ENCODE data around the gene CTNNA3.

- no peak for TF ChIP-seq CTCF (IDR thresholded peaks at IDR 0.05)
- no peak for TF ChIP-seq POLR2A (IDR thresholded peaks at IDR 0.05)
Measured at GRCh38 chr10:67115972-67116371, 580.0 kb downstream of the CTNNA3 start.

All from uterus (tissue), 2 donors.